ENCODE measurements around the gene PSEN1. TPM values are rescaled to one million over a fixed set of nuclear protein-coding genes. Genes with fewer than 3 reads are reported as not detected.

PSEN1 gene
- polyA plus RNA-seq, 1 donor (not counting 4 experiments of a cell fraction or from before 2014, with no cell fraction given), result 32.6 TPM

GRCh38 chr14:73097421-73097820 lies 38.9 kb upstream of the PSEN1 start:
- H4K20me1 ChIP-seq (ENCODE audit: control insufficient read depth, extremely low read depth, insufficient read depth, low read length), result peaks cover 3% of the 10 kb centered on the region

GRCh38 chr14:73100334-73100733 lies 36.0 kb upstream of the PSEN1 start:
- TF ChIP-seq EZH2 (IDR thresholded peaks at IDR 0.05; ENCODE audit: low read length), result no peak
- no peak for TF ChIP-seq CTCF (optimal IDR thresholded peaks at IDR 0.05 in 1 of 3, IDR thresholded peaks at IDR 0.05 in 1 of 3, conservative IDR thresholded peaks at IDR 0.05 in 1 of 3; ENCODE audit: extremely low read depth in 1 of 3, insufficient read depth in 2 of 3, low read length in 3 of 3)
- no peak overlapping the region for H3K27ac ChIP-seq (ENCODE audit: control insufficient read depth, insufficient read depth, low read length)
- no peak for DNase-seq (ENCODE audit: low read depth, low spot score)
- H3K9me1 ChIP-seq (ENCODE audit: control insufficient read depth, extremely low read depth, insufficient read depth, low read length), result no peaks in the 10 kb centered on the region
- no peaks in the 10 kb centered on the region for H3K9me3 ChIP-seq (ENCODE audit: control insufficient read depth, low read depth, low read length)
- dilution Hi-C loops (cut with MboI; ENCODE audit: extremely low pct_ligation_motif_present, low sequenced_read_pairs), result no loop called here
- H3K4me3 ChIP-seq (ENCODE audit: control insufficient read depth in 2 of 3, extremely low read depth in 1 of 3, insufficient read depth in 2 of 3, low read depth in 1 of 3, low read length in 3 of 3), result no peak overlapping the region
- peaks cover 12% of the 10 kb centered on the region for H3K79me2 ChIP-seq (ENCODE audit: control insufficient read depth, insufficient read depth, low read length)
- H3K27me3 ChIP-seq (ENCODE audit: control insufficient read depth, extremely low read depth, insufficient read depth, low read length), result no peaks in the 10 kb centered on the region
- no peak for FAIRE-seq
- H3K4me1 ChIP-seq (ENCODE audit: control insufficient read depth, extremely low read depth, insufficient read depth, low read length), result no peaks in the 10 kb centered on the region
- peaks cover 3% of the 10 kb centered on the region for H4K20me1 ChIP-seq (ENCODE audit: control insufficient read depth, extremely low read depth, insufficient read depth, low read length)
- no peak overlapping the region for H3K4me2 ChIP-seq (ENCODE audit: control insufficient read depth, extremely low read depth, insufficient read depth, low read depth, low read length)
- no peak overlapping the region for H2AFZ ChIP-seq (ENCODE audit: control insufficient read depth, low read length)
- peaks cover 22 to 39% of the 10 kb centered on the region in 2 experiments for H3K36me3 ChIP-seq (ENCODE audit: control insufficient read depth in 2 of 2, extremely low read depth in 1 of 2, insufficient read depth in 2 of 2, low read length in 2 of 2)
- H3K9ac ChIP-seq (ENCODE audit: control insufficient read depth, extremely low read depth, insufficient read depth, low read length), result no peak overlapping the region

More at GRCh38 chr14:73097421-73097820, 38.9 kb upstream of the PSEN1 start:
- H3K27ac ChIP-seq (ENCODE audit: control insufficient read depth, insufficient read depth, low read length), result no peak overlapping the region
- H3K9ac ChIP-seq (ENCODE audit: control insufficient read depth, extremely low read depth, insufficient read depth, low read length), result no peak overlapping the region
- no peak overlapping the region for H3K4me2 ChIP-seq (ENCODE audit: control insufficient read depth, extremely low read depth, insufficient read depth, low read depth, low read length)
- dilution Hi-C loops (cut with MboI; ENCODE audit: extremely low pct_ligation_motif_present, low sequenced_read_pairs), result no loop called here
- peaks cover 13 to 20% of the 10 kb centered on the region in 2 experiments for H3K36me3 ChIP-seq (ENCODE audit: control insufficient read depth in 2 of 2, extremely low read depth in 1 of 2, insufficient read depth in 2 of 2, low read length in 2 of 2)
- peaks cover 33% of the 10 kb centered on the region for H3K79me2 ChIP-seq (ENCODE audit: control insufficient read depth, insufficient read depth, low read length)
- H3K9me1 ChIP-seq (ENCODE audit: control insufficient read depth, extremely low read depth, insufficient read depth, low read length), result no peaks in the 10 kb centered on the region
- FAIRE-seq (no peak), DNase-seq (ENCODE audit: low read depth, low spot score) (no peak)
- H2AFZ ChIP-seq (ENCODE audit: control insufficient read depth, low read length), result no peak overlapping the region
- H3K4me3 ChIP-seq (ENCODE audit: control insufficient read depth in 2 of 3, extremely low read depth in 1 of 3, insufficient read depth in 2 of 3, low read depth in 1 of 3, low read length in 3 of 3), result no peak overlapping the region
- H3K9me3 ChIP-seq (ENCODE audit: control insufficient read depth, low read depth, low read length), result no peaks in the 10 kb centered on the region
- no peaks in the 10 kb centered on the region for H3K27me3 ChIP-seq (ENCODE audit: control insufficient read depth, extremely low read depth, insufficient read depth, low read length)
- TF ChIP-seq CTCF (optimal IDR thresholded peaks at IDR 0.05 in 1 of 3, IDR thresholded peaks at IDR 0.05 in 1 of 3, conservative IDR thresholded peaks at IDR 0.05 in 1 of 3; ENCODE audit: extremely low read depth in 1 of 3, insufficient read depth in 2 of 3, low read length in 3 of 3) (no peak), EZH2 (IDR thresholded peaks at IDR 0.05; ENCODE audit: low read length) (no peak)
- no peaks in the 10 kb centered on the region for H3K4me1 ChIP-seq (ENCODE audit: control insufficient read depth, extremely low read depth, insufficient read depth, low read length)
